NCI-H2196 treated with DMSO at 0.1 percent for 48 hours (cell line): Measurements from ENCODE around the gene S1PR1.

ENCODE experiments used
- DNase-seq: peaks from one replicate; lab custom pipeline; 2025; ENCODE audit not compliant: unreplicated experiment; lab: John Stamatoyannopoulos, UW

S1PR1 gene

GRCh38 chr1:101278845-101279244, 42.0 kb downstream of the S1PR1 start:
- no peak for DNase-seq

GRCh38 chr1:101280049-101280592, 43.3 kb downstream of the S1PR1 start:
- no peak for DNase-seq

DNA sequence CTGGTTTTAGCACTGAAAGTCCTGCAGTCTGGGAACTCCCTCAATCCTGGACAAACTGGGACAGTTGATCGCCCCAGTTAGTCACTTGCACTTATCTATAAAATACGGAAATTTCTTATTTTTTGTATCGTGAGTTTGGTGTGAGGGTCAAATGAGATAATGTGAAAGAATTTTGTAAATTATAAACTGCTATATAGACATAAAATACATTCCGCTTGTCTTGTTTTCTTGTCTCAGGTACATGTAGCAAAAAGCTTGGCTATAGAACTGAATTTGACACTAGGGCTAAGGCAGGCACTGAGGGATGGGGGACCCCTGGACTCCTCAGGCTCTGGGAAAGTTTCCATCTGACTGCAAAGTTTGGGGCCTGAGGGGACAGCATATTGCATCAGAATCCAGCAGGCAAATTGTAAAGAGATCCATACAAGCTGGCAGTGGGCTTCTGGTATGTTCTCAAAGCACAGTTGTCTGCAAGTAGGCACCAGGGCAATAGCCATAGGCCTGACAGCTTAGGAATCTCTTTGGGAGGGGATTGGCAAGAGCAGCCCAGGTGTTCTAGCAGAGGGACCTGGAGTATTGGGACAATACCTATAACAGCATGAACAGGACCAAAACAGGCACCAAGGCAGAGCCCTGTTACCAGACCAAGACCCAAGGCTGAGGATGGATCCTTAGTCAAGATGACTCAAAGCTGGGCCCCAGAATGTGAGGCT, 44.3 kb downstream of the S1PR1 start:
- DNase-seq = no peak

DNA sequence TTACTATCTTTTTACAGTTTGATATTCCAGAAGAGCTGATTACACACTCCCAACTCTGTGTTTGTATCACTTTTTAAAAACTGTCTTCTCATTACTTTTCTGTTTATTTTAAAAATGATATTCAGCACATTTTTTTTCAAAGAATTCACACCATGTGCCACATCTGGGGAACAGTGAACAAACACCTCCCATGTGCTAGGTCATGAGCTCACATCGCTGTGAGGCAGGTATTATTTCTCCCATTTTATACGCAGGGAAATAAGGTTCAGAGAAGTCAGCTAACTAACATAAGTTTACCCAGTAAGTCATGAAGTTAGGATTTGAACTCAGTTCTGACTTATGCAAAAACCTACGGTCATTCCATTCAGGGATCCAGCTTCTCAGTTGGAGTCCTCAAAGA, 44.9 kb downstream of the S1PR1 start:
- no peak for DNase-seq

DNA sequence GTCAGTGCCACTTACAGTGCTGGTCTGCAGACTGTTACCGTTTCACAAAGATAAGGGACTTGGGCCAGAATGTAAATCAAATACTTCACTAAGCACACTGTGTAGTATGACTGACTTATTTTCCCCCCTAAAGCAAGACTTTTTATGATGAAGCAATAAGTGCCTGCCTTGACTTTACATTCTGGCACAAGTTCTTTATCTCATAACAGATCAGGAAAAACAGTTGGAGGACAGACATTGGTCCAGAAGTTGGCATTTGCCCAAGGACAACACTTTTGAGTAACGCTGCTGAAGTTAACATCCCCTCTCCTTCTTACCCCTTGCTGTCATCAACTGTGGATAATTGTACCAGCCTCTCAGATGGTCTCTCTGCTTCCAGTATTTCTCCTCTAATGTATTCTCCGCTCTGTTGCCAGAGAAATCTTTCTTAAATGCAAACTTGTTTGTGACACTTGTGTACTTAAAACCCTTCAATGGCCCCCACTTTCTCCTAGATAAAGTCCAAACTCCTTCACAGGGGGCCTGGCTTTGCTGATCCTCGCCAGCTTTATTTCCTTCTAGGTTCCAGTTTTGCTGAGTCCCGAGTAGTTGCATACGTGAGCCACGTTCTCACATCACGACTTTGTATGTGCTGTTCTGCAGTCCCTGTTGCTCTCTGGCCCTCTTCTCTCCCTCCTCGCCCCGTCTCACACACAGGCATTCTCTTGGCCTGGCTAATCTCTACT, 45.7 kb downstream of the S1PR1 start:
- no peak for DNase-seq

DNA sequence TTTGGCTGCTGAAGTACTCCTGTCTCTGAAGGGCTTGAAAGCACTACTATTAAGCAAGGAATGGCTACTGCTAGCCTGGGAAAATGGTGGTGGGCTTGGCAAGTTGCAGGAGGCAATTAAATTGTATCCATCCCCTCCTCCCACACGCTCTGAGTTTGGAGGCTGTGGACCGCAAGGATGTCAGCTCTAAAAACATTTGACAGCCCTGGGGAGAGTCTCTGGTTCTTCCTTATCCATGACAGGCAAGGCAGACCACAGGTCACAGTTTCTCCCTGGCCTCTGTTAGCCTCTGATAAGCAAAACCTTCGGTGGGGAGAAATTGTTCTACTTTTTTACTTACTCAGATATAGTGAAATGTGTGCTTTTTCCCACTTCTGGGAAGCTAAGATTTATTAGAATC, 46.6 kb downstream of the S1PR1 start:
- DNase-seq = no peak

DNA sequence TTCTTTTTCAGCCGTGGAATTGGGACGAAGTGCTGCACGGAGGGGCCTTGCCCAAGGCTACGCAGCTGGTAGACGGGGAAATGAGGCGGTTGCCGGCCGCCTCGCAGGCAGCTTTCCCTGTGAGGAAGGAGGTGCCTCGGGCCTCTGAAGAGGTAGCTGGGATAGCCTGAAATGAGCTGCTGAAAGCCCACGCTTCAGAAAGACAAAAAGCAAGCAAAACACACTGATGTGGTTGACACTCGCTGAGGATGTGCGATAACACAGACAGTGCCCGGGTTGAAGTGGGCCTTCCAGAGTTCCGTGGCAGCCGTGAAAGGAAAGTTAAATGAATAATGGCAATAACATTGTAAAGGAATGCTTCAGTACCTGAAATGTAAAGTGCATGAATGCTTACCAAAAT, 47.2 kb downstream of the S1PR1 start:
- no peak for DNase-seq

- DNase-seq = no peak
Observed at GRCh38 chr1:101284622-101285218, 47.9 kb downstream of the S1PR1 start.

GRCh38 chr1:101285922-101286570, 49.2 kb downstream of the S1PR1 start:
- DNase-seq = no peak

- DNase-seq = peak; percentile 34
Observed at GRCh38 chr1:101288491-101288944, 51.7 kb downstream of the S1PR1 start.

DNA sequence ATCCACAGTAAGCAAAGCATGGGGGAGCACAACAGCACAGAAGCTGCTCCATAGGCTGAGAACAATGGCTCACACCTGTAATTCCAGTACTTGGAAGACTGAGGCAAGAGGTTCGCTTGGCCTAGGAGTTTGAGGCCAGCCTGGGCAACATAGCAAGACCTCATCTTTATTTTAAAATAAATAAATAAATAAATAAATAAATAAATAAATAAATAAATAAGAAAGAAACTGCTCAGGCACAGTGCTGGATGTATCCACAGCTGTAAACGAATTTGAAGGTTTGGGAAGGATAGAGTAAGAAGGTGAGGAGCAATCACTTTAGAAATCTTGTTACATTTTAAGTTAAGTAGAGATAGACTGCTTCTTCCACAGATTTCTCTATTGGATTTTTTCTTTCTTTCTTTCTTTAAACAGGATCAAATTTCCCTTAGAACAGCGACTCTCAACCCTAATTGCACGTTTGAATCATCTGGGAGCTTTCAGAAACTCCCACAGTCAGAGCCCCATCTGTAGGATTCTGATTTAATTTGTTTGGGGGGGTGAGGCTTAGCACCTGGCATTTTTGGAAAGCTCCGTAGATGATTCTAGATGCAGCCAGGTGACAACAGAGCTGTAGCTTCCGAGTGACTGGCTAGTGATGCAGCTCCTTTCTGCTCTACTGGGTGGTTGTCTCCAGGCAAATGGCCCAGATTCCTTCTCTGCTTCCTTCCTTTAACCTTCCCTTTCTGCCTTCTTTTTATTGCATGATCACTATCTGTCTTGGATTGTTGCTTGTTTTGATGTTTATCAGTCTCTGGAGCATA, 53.5 kb downstream of the S1PR1 start:
- DNase-seq = no peak
